Heart left ventricle (tissue), 16 donors: ENCODE measurements around the gene PTPRD. TPM values are rescaled to one million over a fixed set of nuclear protein-coding genes. Genes with fewer than 3 reads are reported as not detected.

Experiments used
- ATAC-seq, 4 donors: fragments of 200-7000 bp; cut with Tn5 transposase; one replicate each; pipeline ENCODE4 v1.9.1; 2020 to 2022; ENCODE audit warnings: moderate library complexity in 4 of 4, mild to moderate bottlenecking in 3 of 4, moderate number of reproducible peaks in 1 of 4
- DNase-seq, 5 donors: peaks; one replicate each; pipeline ENCODE4 v3.0.0-alpha.2; 2020
- H3K27ac ChIP-seq, 12 donors: fragments of 200-600 bp; sonication (generic) in 4 of 12; one replicate each; pipeline versions ENCODE4 v1.5.0 to v1.8.0; 2016 to 2022; ENCODE audit warnings: mild to moderate bottlenecking in 2 of 12
- H3K27me3 ChIP-seq, 9 donors: fragments of 200-600 bp; sonication (generic) in 2 of 9; one replicate each; pipeline versions ENCODE4 v1.5.1 to v1.8.0; 2016 to 2022; ENCODE audit warnings: mild to moderate bottlenecking in 3 of 9
- H3K36me3 ChIP-seq, 9 donors: fragments of 200-600 bp; sonication (generic) in 2 of 9; one replicate each; pipeline versions ENCODE4 v1.5.0 to v1.8.0; 2018 to 2022; ENCODE audit warnings: mild to moderate bottlenecking in 2 of 9
- H3K4me1 ChIP-seq, 12 donors: fragments of 200-600 bp; sonication (generic) in 4 of 12; one replicate each; pipeline versions ENCODE4 v1.5.0 to v1.8.0; 2016 to 2022; ENCODE audit warnings: mild to moderate bottlenecking in 3 of 12
- H3K4me3 ChIP-seq, 12 donors: fragments of 200-600 bp; sonication (generic) in 4 of 12; one replicate each; pipeline versions ENCODE4 v1.5.0 to v1.8.0; 2017 to 2022; ENCODE audit warnings: mild to moderate bottlenecking in 9 of 12, moderate library complexity in 4 of 12
- H3K9me3 ChIP-seq, 12 donors: fragments of 200-600 bp; sonication (generic) in 4 of 12; one replicate each; pipeline versions ENCODE4 v1.5.0 to v1.8.0; 2016 to 2022; ENCODE audit warnings: mild to moderate bottlenecking in 1 of 12
- CTCF ChIP-seq, 12 donors: fragments of 200-600 bp; sonication (generic) in 4 of 12; IDR thresholded peaks; one replicate each; pipeline versions ENCODE4 v1.5.0 to v1.8.0; 2018 to 2022; ENCODE audit warnings: antibody characterized with exemption in 12 of 12, mild to moderate bottlenecking in 5 of 12
- POLR2A ChIP-seq, 2 donors: fragments of 450-650 bp; IDR thresholded peaks; one replicate each; pipeline ENCODE4 v1.6.1; 2017; ENCODE audit warnings: antibody characterized with exemption in 2 of 2, mild to moderate bottlenecking in 2 of 2, moderate library complexity in 2 of 2
- WGBS, 4 donors: extraction: QIAGEN DNeasy Blood & Tissue Kit in 2 of 4; methylation state at CpG; one replicate each; pipeline versions ENCODE4 v1.1.5 to v1.1.7; 2013 to 2018; 5-methylcytosine and 5-hydroxymethylcytosine counted together
- intact Hi-C, 10 donors: fragments of 100-400 bp; cut with DNase I; formaldehyde crosslinking; loops; one replicate each; pipeline versions ENCODE4 v1.11.1 to v1.14.2; 2022
- polyA plus RNA-seq, 2 donors: library from polyadenylated mRNA; stranded (reverse); fragments of 200-250 nt; gene quantifications; one replicate each; pipeline ENCODE4 v1.2.3, GENCODE V29; 2013
- total RNA-seq, 9 donors: library from RNA; depleted of rRNA in 2 of 9; stranded (reverse); fragments of >200 nt in 2 of 9; fragmentation: NEBNext Ultra II Directional in 3 of 9; extraction: Animal tissue kit (Norgen Biotek cat#: 25700) in 3 of 9; gene quantifications; one replicate each; pipeline versions ENCODE4 v1.1.0 to v1.2.4, GENCODE V29; 2016 to 2023
- donor health status: ischemic (EF 13 %, LVEDD 7.1; RV severe dilation, severe dysfunction).
- donor health status: healthy with polysubstance abuse.
- donor health status: DM: no; HTN: yes; CAD: no.
- donor health status: DM: no; HTN: no; CAD: no.
- donor health status: ischemic (EF 25% LVEDD 6.9; RV normal size, moderate dysfunction).
- donor health status: ischemic (EF 25% LVEDD 5.7; RV mildly dilated, moderate dysfunction).
- donor health status: healthy.
- donor health status: DM: yes; HTN: yes; CAD: no.
- donor health status: ischemic (EF 35%, LVEDD 5.7; RV mildly dilated, moderate dysfunction).
- donor health status: nonischemic (EF 11% LVEDD 7.7; RV severe dilation, severe dysfunction).
- donor health status: DM: yes; HTN: yes; CAD: no.
- donor health status: PGD.
- donor health status: ischemic (EF 29% LVEDD 5.4; RV normal size, mild dysfunction).
- donor health status: nonischemic (EF 23%, LVEDD 6.1; RV moderate dilation, normal function).

The PTPRD gene
- total and polyA plus RNA-seq, 11 donors, result 1.4 to 25.3 (median 15.1) TPM

GRCh38 chr9:8382266-8382665, 2230.5 kb downstream of the PTPRD start:
- H3K9me3 ChIP-seq, result no peaks in the 10 kb centered on the region
- WGBS, 4 donors, result 55 to 76% (median 68%) methylated on average over 1 of the region's 1 CpG
- TF ChIP-seq POLR2A (IDR thresholded peaks at IDR 0.05) (no peak), CTCF (IDR thresholded peaks at IDR 0.05) (no peak)

GRCh38 chr9:8381601-8382000, 2231.2 kb downstream of the PTPRD start:
- DNase-seq, result no peak

More at GRCh38 chr9:8382266-8382665, 2230.5 kb downstream of the PTPRD start:
- ATAC-seq, result no peak
- Histone ChIP-seq H3K27ac (no peak overlapping the region), H3K4me3 (no peak overlapping the region), H3K27me3 (no peaks in the 10 kb centered on the region), H3K36me3 (no peaks in the 10 kb centered on the region), H3K4me1 (no peaks in the 10 kb centered on the region)
- intact Hi-C loops, result no loop called here
- no peak for DNase-seq

GRCh38 chr9:8374471-8374870, 2238.3 kb downstream of the PTPRD start:
- TF ChIP-seq POLR2A (IDR thresholded peaks at IDR 0.05) (no peak), CTCF (IDR thresholded peaks at IDR 0.05) (no peak)
- intact Hi-C loops, result no loop called here

More at GRCh38 chr9:8381601-8382000, 2231.2 kb downstream of the PTPRD start:
- Histone ChIP-seq H3K27ac (no peak overlapping the region), H3K27me3 (no peaks in the 10 kb centered on the region), H3K9me3 (no peaks in the 10 kb centered on the region), H3K4me3 (no peak overlapping the region), H3K36me3 (no peaks in the 10 kb centered on the region), H3K4me1 (no peaks in the 10 kb centered on the region)
- WGBS, 4 donors, result 79 to 90% (median 83%) methylated on average over 3 of the region's 3 CpGs
- TF ChIP-seq CTCF (IDR thresholded peaks at IDR 0.05) (no peak), POLR2A (IDR thresholded peaks at IDR 0.05) (no peak)
- no peak for ATAC-seq
- intact Hi-C loops, result no loop called here

GRCh38 chr9:8371686-8372085, 2241.1 kb downstream of the PTPRD start:
- ATAC-seq, result no peak

More at GRCh38 chr9:8374471-8374870, 2238.3 kb downstream of the PTPRD start:
- WGBS, 4 donors, result 47 to 58% (median 52%) methylated on average over 3 of the region's 3 CpGs
- Histone ChIP-seq H3K4me3 (no peak overlapping the region), H3K27me3 (no peaks in the 10 kb centered on the region), H3K9me3 (no peaks in the 10 kb centered on the region), H3K27ac (no peak overlapping the region), H3K4me1 (no peaks in the 10 kb centered on the region), H3K36me3 (peaks cover 0 to 2% (median 0%) of the 10 kb centered on the region in 9 donors)
- ATAC-seq (no peak), DNase-seq (no peak)

More at GRCh38 chr9:8371686-8372085, 2241.1 kb downstream of the PTPRD start:
- Histone ChIP-seq H3K4me3 (no peak overlapping the region), H3K9me3 (no peaks in the 10 kb centered on the region), H3K27ac (no peak overlapping the region), H3K4me1 (peaks cover 0 to 2% (median 0%) of the 10 kb centered on the region in 12 donors), H3K36me3 (peaks cover 0 to 2% (median 0%) of the 10 kb centered on the region in 9 donors), H3K27me3 (no peaks in the 10 kb centered on the region)
- 85 to 89% (median 89%) methylated on average over 2 of the region's 2 CpGs for WGBS, 4 donors
- DNase-seq, result no peak
- intact Hi-C loops, result no loop called here
- TF ChIP-seq POLR2A (IDR thresholded peaks at IDR 0.05) (no peak), CTCF (IDR thresholded peaks at IDR 0.05) (no peak)
